ENCODE results near the gene NEMP1. TPM values are rescaled to one million over a fixed set of nuclear protein-coding genes. Genes with fewer than 3 reads are reported as not detected.
A peak's percentile ranks its signal among the peaks of the same experiment; 100 is the strongest.

The NEMP1 gene
- total RNA-seq, 1 experiment from 2014 or later = 63.2 TPM

- no peak for TF ChIP-seq CTCF (IDR thresholded peaks at IDR 0.05; ENCODE audit: unreplicated experiment)
- H3K27ac Mint-ChIP-seq (ENCODE audit: unreplicated experiment) = peak overlapping the region; percentile 44
- DNase-seq = no peak
- H3K4me1 Mint-ChIP-seq (ENCODE audit: low read depth, unreplicated experiment) = peaks cover 21% of the 10 kb centered on the region
- CTCF ChIA-PET = interaction anchor here (0.7 kb wide), 1 partner anchor 20 kb away, joined by 3 read pairs; the partner anchor contains the start of gene NEMP1
- H3K36me3 Mint-ChIP-seq (ENCODE audit: insufficient read depth, unreplicated experiment) = peaks cover 86% of the 10 kb centered on the region
- H3K9me3 Mint-ChIP-seq (ENCODE audit: low read depth, unreplicated experiment) = no peaks in the 10 kb centered on the region
- intact Hi-C loops (cut with micrococcal nuclease; ENCODE audit: unreplicated experiment) = no loop called here
- no peaks in the 10 kb centered on the region for H3K27me3 Mint-ChIP-seq (ENCODE audit: unreplicated experiment)
- BruUV-seq (replicated peaks) = no TSS peak
- no peak overlapping the region for H3K4me3 Mint-ChIP-seq (ENCODE audit: low read depth, unreplicated experiment)
Measured at GRCh38 chr12:57099047-57099714, 20.6 kb upstream of the NEMP1 start.

- H3K9me3 Mint-ChIP-seq (ENCODE audit: low read depth, unreplicated experiment) = no peaks in the 10 kb centered on the region
- BruUV-seq (replicated peaks) = no TSS peak
- no peak overlapping the region for H3K27ac Mint-ChIP-seq (ENCODE audit: unreplicated experiment)
- H3K27me3 Mint-ChIP-seq (ENCODE audit: unreplicated experiment) = no peaks in the 10 kb centered on the region
- TF ChIP-seq CTCF (IDR thresholded peaks at IDR 0.05; ENCODE audit: unreplicated experiment) = no peak
- peaks cover 91% of the 10 kb centered on the region for H3K36me3 Mint-ChIP-seq (ENCODE audit: insufficient read depth, unreplicated experiment)
- CTCF ChIA-PET = interaction anchor here (0.7 to 2.8 kb wide), 2 partner anchors 13 to 20 kb away, joined by 3 to 8 read pairs; partner anchors contain the start of genes NEMP1 and STAT6
- no peak for DNase-seq
- intact Hi-C loops (cut with micrococcal nuclease; ENCODE audit: unreplicated experiment) = no loop called here
- H3K4me3 Mint-ChIP-seq (ENCODE audit: low read depth, unreplicated experiment) = no peak overlapping the region
- peaks cover 28% of the 10 kb centered on the region for H3K4me1 Mint-ChIP-seq (ENCODE audit: low read depth, unreplicated experiment)
Measured at GRCh38 chr12:57098546-57098945, 20.0 kb upstream of the NEMP1 start.

- Mint-ChIP-seq H3K9me3 (ENCODE audit: low read depth, unreplicated experiment) (no peaks in the 10 kb centered on the region), H3K27me3 (ENCODE audit: unreplicated experiment) (no peaks in the 10 kb centered on the region), H3K27ac (ENCODE audit: unreplicated experiment) (no peak overlapping the region), H3K36me3 (ENCODE audit: insufficient read depth, unreplicated experiment) (peaks cover 91% of the 10 kb centered on the region), H3K4me1 (ENCODE audit: low read depth, unreplicated experiment) (peaks cover 38% of the 10 kb centered on the region), H3K4me3 (ENCODE audit: low read depth, unreplicated experiment) (no peak overlapping the region)
- intact Hi-C loops (cut with micrococcal nuclease; ENCODE audit: unreplicated experiment) = no loop called here
- DNase-seq = no peak
- no peak for TF ChIP-seq CTCF (IDR thresholded peaks at IDR 0.05; ENCODE audit: unreplicated experiment)
- no TSS peak for BruUV-seq (replicated peaks)
- CTCF ChIA-PET = interaction anchor here (2.8 kb wide), 1 partner anchor 14 kb away, joined by 8 read pairs; the partner anchor contains the start of gene STAT6
Measured at GRCh38 chr12:57097554-57097835, 18.9 kb upstream of the NEMP1 start.

GRCh38 chr12:57096748-57097553, 18.4 kb upstream of the NEMP1 start:
- TF ChIP-seq CTCF (IDR thresholded peaks at IDR 0.05; ENCODE audit: unreplicated experiment) = no peak
- BruUV-seq (replicated peaks) = no TSS peak
- DNase-seq = no peak
- CTCF ChIA-PET = interaction anchor here (1.2 to 2.8 kb wide), 2 partner anchors 15 to 28 kb away, joined by 4 to 8 read pairs; partner anchors contain the start of gene STAT6
- intact Hi-C loops (cut with micrococcal nuclease; ENCODE audit: unreplicated experiment) = no loop called here
- no peaks in the 10 kb centered on the region for H3K9me3 Mint-ChIP-seq (ENCODE audit: low read depth, unreplicated experiment)
- H3K4me3 Mint-ChIP-seq (ENCODE audit: low read depth, unreplicated experiment) = no peak overlapping the region
- H3K27me3 Mint-ChIP-seq (ENCODE audit: unreplicated experiment) = no peaks in the 10 kb centered on the region
- no peak overlapping the region for H3K27ac Mint-ChIP-seq (ENCODE audit: unreplicated experiment)
- peaks cover 91% of the 10 kb centered on the region for H3K36me3 Mint-ChIP-seq (ENCODE audit: insufficient read depth, unreplicated experiment)
- peaks cover 35% of the 10 kb centered on the region for H3K4me1 Mint-ChIP-seq (ENCODE audit: low read depth, unreplicated experiment)
